Measurements from ENCODE around the gene MFF. TPM values are rescaled to one million over a fixed set of nuclear protein-coding genes. Genes with fewer than 3 reads are reported as not detected.

Gene MFF
- total RNA-seq, 1 experiment from 2014 or later, result 68.2 TPM

- H3K9me3 ChIP-seq (ENCODE audit: control insufficient read depth in 1 of 2, insufficient read depth in 1 of 2, low read depth in 1 of 2, low read length in 2 of 2), result no peaks in the 10 kb centered on the region
- ChIA-PET CTCF (no interaction called here), POLR2A (no interaction called here), RAD21 (ENCODE audit: low non-redundant PET in 1 of 2, low total read pairs in 2 of 2, uncharacterized antibody in 2 of 2, unreplicated experiment in 2 of 2) (no interaction called here)
- H3K27me3 ChIP-seq (ENCODE audit: insufficient read depth, low read length), result no peaks in the 10 kb centered on the region
- no peaks in the 10 kb centered on the region for H4K20me1 ChIP-seq (ENCODE audit: insufficient read depth)
- H3K9me2 ChIP-seq (ENCODE audit: insufficient read depth), result no peaks in the 10 kb centered on the region
- H3K4me3 ChIP-seq (replicated peaks in 1 of 2; ENCODE audit: low read depth in 1 of 2, low read length in 2 of 2), result no peak overlapping the region
- H3K79me2 ChIP-seq (ENCODE audit: insufficient read depth, low read length), result no peaks in the 10 kb centered on the region
- intact Hi-C loops (cut with micrococcal nuclease), result no loop called here
- no peak overlapping the region for H3K27ac ChIP-seq (ENCODE audit: low read depth, low read length)
- H3K36me3 ChIP-seq (ENCODE audit: control insufficient read depth in 1 of 2, insufficient read depth in 2 of 2, low read length in 2 of 2), result no peaks in the 10 kb centered on the region
- ATAC-seq (no peak), DNase-seq (ENCODE audit: low read depth, low spot score) (no peak)
- H2AFZ ChIP-seq (ENCODE audit: low read depth, low read length, poor library complexity, severe bottlenecking), result no peak overlapping the region
- H3K4me2 ChIP-seq (ENCODE audit: low read length), result no peak overlapping the region
- TF ChIP-seq TCF7L2 (IDR thresholded peaks at IDR 0.05; ENCODE audit: borderline replicate concordance, extremely low read depth, insufficient read depth, insufficient read length), result no peak
- no peak for TF ChIP-seq CBX3 (IDR thresholded peaks at IDR 0.05; ENCODE audit: low read depth)
- no peak for TF ChIP-seq REST (IDR thresholded peaks at IDR 0.05; ENCODE audit: low read depth)
- TF ChIP-seq EZH2phosphoT487 (IDR thresholded peaks at IDR 0.05; ENCODE audit: borderline replicate concordance), result no peak
- no peak for TF ChIP-seq MAX (IDR thresholded peaks at IDR 0.05)
- no peak for TF ChIP-seq FOSL1 (IDR thresholded peaks at IDR 0.05; ENCODE audit: low read depth)
- no peak for TF ChIP-seq SP1 (IDR thresholded peaks at IDR 0.05; ENCODE audit: low read depth)
- no peak for TF ChIP-seq RAD21 (IDR thresholded peaks at IDR 0.05; ENCODE audit: low read depth)
- no peak for TF ChIP-seq SIN3A (IDR thresholded peaks at IDR 0.05; ENCODE audit: low read depth)
- no peak for TF ChIP-seq ATF3 (IDR thresholded peaks at IDR 0.05)
- BruUV-seq (replicated peaks), result no TSS peak
- H3K4me1 ChIP-seq (ENCODE audit: control insufficient read depth in 1 of 2, insufficient read depth in 2 of 2, low read length in 2 of 2), result no peaks in the 10 kb centered on the region
- H3K9ac ChIP-seq (ENCODE audit: low read length), result no peak overlapping the region
These were observed 45.8 kb downstream of the MFF start for GRCh38 chr2:227370791-227371312.

All from HCT116 (cell line).